GDM1 (cell line): Measurements from ENCODE around the gene SYNGR2.

Experiments
- DNase-seq: peaks from one replicate; lab custom pipeline; 2025; lab: John Stamatoyannopoulos, UW

Gene SYNGR2

DNA sequence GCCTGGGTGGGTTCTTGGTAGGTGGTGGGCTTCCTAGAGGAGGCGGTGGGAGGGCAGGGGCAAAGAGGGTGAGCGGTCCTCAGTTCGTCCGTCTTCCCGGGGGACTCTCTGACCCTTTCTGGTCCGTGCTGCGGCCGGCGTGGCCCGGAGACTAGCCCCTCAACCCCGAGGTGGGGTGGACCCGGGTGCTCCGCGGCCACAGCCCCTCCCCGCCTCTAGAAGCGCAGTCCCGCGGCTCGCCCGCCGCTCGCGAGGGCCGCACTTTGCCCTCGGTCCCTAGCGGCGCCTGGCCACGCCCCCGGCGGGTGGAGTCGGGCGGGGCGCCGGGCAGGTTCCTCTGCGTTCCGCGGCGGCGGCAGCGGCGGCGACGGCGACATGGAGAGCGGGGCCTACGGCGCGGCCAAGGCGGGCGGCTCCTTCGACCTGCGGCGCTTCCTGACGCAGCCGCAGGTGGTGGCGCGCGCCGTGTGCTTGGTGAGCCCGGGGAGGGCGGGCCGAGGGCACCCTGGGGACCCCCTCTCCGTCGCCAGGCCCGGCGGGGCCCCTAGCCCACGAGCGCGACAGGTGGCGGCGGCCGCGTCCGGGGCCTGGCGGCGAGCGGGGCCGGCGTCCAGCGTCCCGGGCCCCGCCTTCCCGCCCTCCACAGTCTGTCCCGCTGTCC lies at the start of gene SYNGR2:
TSS of gene SYNGR2 (plus strand) at position 340 of the 661 bp plus-strand sequence. CDS start at position 376, 36 bp downstream.
- DNase-seq: peak; percentile 77

DNA sequence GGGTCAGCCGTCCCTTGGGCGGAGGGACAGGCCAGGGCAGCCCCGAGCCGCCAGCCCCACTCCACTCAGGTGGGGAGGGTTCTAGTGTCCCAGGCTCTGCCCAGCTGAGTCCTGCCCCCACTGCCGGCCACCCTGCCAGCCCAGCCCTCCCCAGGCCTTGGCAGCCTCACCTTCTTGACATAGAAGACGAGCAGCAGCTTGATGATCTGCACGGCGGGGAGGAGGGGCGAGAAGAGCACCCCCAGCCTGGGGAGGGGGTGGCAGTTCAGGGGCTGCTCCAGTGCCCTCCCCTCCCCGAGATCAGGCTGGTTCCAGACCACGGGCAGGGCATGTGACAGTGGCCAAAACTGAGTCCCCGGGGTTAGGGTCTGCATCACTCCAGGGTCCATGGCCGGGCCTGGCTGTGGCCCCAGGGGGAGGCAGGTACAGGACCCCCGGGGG lies 49.6 kb upstream of the SYNGR2 start:
- no peak for DNase-seq

DNA sequence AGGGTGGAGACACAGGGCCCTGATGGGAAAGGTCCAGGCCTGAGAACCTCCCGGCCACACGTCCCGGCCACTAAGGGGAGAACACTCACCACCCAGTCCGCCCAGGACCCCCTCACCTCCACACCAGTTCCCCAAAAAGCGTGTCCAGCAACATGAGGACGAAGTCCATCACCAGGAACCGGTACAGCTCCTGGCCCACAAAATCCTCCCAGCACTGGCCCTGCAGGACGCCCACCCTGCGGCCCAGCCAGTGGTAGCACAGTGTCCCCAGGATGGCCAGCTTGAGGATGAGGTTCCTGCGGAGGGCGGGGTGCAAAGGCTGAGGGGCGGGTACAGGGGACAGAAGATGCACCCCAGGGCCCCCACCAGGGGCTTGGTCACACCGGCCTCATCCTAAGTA lies 47.8 kb upstream of the SYNGR2 start:
- DNase-seq: no peak

GRCh38 chr17:78120971-78121800 lies 47.2 kb upstream of the SYNGR2 start:
- DNase-seq: no peak

DNA sequence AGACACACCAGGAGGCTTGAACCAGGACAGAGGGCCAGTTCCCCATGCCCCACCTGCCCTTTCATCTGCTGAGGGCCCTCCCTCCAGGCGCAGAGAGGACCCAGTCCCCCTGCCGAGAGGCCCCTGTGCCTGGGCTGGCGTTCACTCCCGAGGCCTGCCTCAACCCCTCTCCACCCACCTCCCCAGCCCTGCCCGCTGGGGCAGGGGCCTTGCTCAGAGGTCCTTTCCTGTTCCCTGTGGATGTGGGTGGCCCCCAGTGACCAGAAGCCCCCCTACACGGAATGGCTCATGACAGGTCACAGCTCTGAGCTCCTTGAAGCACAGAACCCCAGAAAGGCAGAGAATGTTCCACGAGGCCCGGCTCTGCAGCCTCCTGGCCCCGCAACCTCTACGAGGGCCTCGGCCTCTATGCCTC lies 46.6 kb upstream of the SYNGR2 start:
- DNase-seq: no peak

DNA sequence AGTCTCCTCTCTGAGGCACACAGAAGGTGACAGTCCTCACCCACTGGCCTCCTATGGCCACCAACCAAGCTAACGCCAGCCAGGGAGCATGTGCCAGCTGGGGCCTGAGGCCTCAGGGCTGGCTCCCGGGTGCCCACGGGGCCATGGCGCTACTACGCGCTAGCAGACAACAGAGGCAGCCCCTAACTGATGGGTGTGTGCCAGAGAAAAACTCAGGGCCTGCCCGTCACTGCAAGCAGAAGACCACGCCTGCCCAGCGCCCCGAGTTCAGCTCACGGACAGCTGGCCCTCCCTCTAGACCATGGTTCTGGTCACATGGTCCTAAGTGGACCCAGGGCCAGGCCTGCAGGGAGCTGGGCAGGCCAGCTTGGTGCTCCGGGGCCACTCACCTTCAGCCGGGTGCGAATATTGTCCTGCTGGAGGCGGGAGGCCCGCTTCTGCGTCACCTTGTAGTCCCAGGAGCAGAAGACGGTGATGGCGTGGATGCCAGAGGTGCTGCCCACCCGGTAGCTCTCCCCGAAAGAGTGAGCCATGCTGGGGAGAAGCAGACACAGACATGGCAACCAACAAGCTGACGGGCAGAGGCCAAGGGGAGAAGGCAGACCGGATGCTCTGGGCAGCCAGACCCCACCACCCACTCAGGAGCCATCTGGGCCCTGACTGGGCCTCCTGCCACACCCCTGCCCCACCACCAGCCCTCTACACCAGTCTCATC lies 46.0 kb upstream of the SYNGR2 start:
- no peak for DNase-seq

DNA sequence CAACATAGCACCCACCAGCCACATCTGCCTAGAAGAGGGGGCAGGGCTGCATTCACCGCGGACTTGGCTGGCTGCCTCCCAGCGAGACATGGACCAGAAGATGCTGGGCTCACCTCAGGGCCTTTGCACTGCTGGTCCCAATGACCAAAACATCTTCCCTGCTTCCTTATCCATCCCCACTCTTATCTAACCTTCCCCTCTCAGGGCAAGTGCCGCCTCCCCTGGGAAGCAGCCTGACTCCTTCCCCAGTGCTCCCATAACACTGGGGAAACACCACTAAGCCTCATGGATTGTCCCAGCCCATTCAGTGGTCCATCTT lies 45.5 kb upstream of the SYNGR2 start:
- no peak for DNase-seq

DNA sequence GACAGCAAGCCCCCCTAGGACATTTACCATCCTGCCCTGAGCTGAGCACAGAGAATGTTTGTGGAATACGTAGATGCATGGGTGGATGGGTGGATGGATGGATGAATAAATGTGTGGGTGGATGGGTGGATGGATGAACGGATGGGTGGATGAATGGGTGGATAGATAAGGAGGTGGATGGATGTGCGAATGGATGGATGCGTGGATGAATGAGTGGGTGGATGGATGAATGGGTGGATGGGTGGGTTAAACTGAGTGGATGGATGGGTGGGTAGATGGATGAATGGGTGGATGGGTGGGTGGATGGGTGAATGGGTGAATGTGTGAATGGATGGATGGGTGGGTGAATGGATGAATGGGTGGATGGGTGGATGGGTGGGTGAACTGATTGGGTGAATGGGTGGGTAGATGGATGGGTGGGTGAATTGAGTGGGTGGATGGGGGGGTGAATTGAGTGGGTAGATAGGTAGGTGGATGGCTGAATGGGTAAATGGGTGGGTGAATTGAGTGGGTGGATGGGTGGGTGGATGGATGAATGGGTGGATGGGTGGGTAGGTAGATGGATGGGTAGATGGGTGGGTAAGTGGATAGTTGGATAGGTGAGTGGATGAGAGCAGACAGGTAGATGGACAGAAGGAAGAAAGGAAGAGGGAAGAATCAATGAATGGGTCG lies 45.0 kb upstream of the SYNGR2 start:
- DNase-seq: no peak

DNA sequence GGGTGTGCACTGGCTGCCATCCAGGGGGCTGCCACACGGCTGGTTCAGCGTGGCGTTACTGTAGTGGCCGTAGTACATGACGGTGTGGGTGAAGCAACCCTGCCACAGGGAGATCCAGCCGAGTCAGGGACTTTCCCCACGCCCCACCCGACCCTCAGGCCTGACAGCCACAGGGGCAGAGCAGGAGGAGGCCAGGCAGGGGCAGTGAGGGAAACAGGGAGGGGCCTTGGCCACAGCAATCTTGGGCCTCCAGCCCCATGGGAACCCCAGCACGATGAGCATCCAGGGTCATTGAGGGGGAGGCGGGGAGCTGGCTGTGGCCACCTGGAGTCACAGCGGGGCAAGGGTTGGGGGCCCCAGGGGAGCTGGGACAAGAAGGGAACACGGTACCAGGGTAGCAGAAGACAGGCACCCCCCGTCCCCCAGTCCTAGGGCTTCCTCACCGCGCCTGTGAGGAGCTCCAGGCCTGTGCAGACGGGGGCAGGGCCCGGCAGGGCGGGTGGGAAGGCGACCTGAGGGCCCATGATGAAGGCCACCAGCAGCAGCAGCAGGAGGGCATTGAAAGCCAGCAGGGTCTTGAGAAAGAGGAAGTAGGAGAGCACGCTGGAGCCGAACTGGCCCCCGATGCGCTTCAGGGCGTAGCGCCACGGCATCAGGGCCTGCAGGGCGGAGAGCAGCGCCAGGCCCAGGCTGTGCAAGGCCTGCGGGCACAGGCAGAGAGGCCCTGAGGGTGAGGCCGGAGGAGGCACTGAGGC lies 44.1 kb upstream of the SYNGR2 start:
- DNase-seq: peak; percentile 75

- no peak for DNase-seq
Observed at GRCh38 chr17:78124836-78125137, 43.6 kb upstream of the SYNGR2 start.

DNA sequence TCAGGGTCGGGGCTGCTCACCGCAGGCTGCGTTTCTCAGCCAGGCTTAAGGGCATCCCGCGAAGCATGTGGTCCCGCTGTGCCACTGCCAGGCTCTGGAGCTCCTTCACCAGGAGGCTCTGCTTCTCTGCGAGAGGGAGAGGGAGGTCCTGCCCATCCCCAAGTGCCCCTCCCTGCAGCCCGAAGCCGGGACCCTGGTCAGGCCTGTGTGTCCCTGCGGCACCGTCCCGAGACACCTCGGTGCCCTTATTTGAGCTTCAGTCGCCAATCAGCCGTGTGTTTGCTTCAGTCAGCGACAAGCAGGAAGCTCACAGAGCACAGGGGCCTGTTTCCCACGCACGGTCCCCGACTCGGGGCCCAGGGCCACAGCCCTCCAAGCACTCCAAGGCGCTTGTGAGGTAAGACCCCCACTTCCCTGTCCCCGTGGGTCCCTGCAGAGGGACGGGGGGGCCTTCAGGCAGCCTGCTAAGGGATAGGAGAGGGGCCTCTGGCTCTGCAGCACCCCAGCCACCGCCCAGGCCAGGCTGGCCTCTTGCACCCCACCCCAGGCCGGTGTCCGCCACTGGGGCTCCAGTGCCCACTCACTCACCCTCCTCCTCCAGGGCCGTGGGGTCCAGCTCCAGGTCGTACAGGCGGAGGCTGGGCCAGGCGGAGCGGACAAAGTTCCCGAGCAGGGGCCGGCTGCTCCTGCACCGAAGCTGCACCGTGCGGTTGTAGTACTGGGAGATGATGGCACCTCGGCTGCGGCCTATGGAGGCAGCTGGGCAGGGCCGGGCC lies 43.1 kb upstream of the SYNGR2 start:
- no peak for DNase-seq

DNA sequence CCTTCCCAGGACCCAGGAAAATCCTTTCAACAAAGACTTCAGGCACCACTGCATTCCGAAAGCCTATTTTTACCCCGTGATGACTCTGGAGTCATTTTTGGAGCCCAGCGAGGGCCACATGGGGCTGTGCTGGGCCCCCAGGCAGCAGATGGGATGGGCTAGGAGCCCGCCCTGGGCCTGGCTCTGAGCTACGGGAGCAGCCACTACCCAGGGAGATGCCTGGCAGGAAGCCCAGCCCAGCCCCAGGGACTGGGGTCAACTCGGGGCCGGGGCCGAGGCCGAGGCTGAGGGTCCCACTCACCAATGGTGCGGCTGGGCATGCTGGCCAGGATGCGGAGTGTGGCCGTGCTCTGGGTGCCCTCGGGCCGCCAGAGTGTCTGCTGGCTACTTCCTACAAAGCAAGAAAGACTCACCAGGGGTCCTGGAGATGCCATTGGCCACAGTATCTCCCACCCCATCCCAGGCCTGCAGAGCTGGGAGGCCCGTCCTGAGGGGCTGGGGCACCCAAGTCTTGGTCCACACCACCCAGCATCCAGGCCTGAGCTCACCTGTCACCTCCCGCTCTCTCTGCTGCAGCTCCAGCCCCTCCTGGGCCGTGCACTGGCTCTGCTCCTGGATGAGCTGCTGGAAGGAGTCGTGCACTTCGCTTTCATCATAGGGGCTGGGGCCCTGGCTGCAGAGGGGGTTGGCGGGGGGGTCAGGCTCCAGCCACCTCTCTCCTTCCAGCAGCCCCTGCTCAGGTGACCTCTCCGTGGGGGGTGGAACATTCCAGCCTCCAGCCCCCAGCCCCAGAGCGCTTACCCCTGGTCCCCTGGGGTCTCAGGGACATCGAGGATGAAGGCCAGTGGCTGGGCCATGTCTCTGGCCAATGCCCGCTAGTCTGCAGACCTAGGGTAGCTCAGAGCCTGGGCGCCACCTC lies 42.1 kb upstream of the SYNGR2 start:
- no peak for DNase-seq

- no peak for DNase-seq
Observed at GRCh38 chr17:78126895-78127238, 41.5 kb upstream of the SYNGR2 start.

GRCh38 chr17:78127239-78127887 lies 41.0 kb upstream of the SYNGR2 start:
- peak; percentile 77 for DNase-seq

- no peak for DNase-seq
Observed at GRCh38 chr17:78127888-78128550, 40.4 kb upstream of the SYNGR2 start.

GRCh38 chr17:78128551-78129350 lies 39.6 kb upstream of the SYNGR2 start, which contains the start of gene TMC6:
TSS of gene TMC6 (minus strand) at chr17:78128755. CDS start at chr17:78126832, 1,923 bp downstream.
- peak; percentile 82 for DNase-seq

GRCh38 chr17:78129351-78130089 lies 38.9 kb upstream of the SYNGR2 start:
- peak; percentile 55 for DNase-seq
